ENCODE measurements around the gene AIF1. TPM values are rescaled to one million over a fixed set of nuclear protein-coding genes. Genes with fewer than 3 reads are reported as not detected.
A peak's percentile ranks its signal among the peaks of the same experiment; 100 is the strongest.

The AIF1 gene
- total and polyA plus RNA-seq, 3 donors from 2014 or later: 2.9 to 34.8 (median 6.3) TPM

DNA sequence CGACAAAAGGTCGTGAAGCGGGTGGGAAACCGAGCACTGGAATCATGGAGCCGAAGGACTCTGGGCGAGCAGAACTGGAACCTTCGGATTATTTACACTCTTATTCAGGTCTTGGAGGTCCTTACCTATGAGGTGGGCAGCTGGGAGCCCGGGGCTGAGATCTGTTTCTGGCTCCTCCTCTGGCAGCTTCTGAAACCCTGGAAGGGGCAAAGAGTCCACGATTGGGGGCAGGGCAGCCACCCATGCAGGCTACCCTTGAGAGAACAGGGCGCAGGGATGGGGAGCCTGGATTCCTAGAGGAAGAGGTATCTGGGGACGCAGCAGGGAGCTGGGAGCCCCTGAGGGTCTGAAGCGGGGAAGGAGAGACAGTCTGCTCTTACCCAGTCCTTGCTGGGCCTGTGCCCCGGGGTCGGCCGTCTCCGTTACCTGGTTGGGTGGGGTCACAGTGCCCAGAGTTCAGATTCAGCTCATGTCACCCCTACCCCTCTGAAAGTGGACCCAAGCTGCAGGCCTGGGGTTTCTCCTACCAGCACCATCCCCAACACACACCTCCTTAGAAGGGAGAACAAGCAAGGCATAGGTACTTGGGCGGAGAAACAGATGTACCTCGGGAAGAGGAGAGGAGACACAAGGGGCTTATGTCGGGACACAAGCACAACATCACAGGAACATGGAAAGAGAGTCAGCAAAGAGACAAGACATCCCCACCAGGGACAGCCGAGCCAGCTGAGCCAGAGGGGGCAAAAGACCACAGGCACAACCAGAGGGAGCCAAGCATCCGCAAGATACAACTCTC lies 33.4 kb upstream of the AIF1 start:
- TF ChIP-seq POLR2A (IDR thresholded peaks at IDR 0.05): no peak
- TF ChIP-seq CTCF (IDR thresholded peaks at IDR 0.05): no peak
- intact Hi-C loops (cut with DNase I; ENCODE audit: low total_unique reads): no loop called here
- no peaks in the 10 kb centered on the region for H3K9me3 ChIP-seq
- H3K36me3 ChIP-seq (ENCODE audit: low read depth, missing control alignments): no peaks in the 10 kb centered on the region
- H3K27me3 ChIP-seq: no peaks in the 10 kb centered on the region
- H3K27ac ChIP-seq: peak overlapping the region; percentile 4 to 60
- peak; percentile 26 for DNase-seq
- 14 to 26% methylated on average over 16 to 21 of the region's 21 CpGs for WGBS, 2 donors
- H3K4me3 ChIP-seq: peak overlapping the region; percentile 59 to 60
- H3K4me1 ChIP-seq: no peaks in the 10 kb centered on the region

- WGBS, 2 donors: 70% methylated on average over 3 of the region's 3 CpGs; no CpG with 5 or more reads in 1 of the 2 donors
- Histone ChIP-seq H3K27me3 (no peaks in the 10 kb centered on the region), H3K36me3 (ENCODE audit: low read depth, missing control alignments) (no peaks in the 10 kb centered on the region), H3K9me3 (no peaks in the 10 kb centered on the region), H3K4me3 (peak within 1 kb of the TSS; percentile 59 to 60), H3K27ac (peak within 1 kb of the TSS; percentile 4 to 60), H3K4me1 (no peaks in the 10 kb centered on the region)
- intact Hi-C loops (cut with DNase I; ENCODE audit: low total_unique reads): no loop called here
- DNase-seq: no peak
- TF ChIP-seq POLR2A (IDR thresholded peaks at IDR 0.05) (no peak), CTCF (IDR thresholded peaks at IDR 0.05) (no peak)
Measured at GRCh38 chr6:31582230-31582643, 32.8 kb upstream of the AIF1 start, which contains the start of gene LTB. TSS of gene LTB (minus strand) at chr6:31582424. CDS start at chr6:31582417, 7 bp downstream.

- WGBS, 2 donors: 80 to 89% methylated on average over 2 of the region's 2 CpGs
- Histone ChIP-seq H3K4me3 (no peak overlapping the region), H3K27ac (no peak overlapping the region), H3K36me3 (ENCODE audit: low read depth, missing control alignments) (no peaks in the 10 kb centered on the region), H3K4me1 (no peaks in the 10 kb centered on the region), H3K9me3 (no peaks in the 10 kb centered on the region), H3K27me3 (no peaks in the 10 kb centered on the region)
- intact Hi-C loops (cut with DNase I; ENCODE audit: low total_unique reads): no loop called here
- no peak for DNase-seq
- TF ChIP-seq POLR2A (IDR thresholded peaks at IDR 0.05) (no peak), CTCF (IDR thresholded peaks at IDR 0.05) (no peak)
Measured at GRCh38 chr6:31585491-31585890, 29.5 kb upstream of the AIF1 start.

DNA sequence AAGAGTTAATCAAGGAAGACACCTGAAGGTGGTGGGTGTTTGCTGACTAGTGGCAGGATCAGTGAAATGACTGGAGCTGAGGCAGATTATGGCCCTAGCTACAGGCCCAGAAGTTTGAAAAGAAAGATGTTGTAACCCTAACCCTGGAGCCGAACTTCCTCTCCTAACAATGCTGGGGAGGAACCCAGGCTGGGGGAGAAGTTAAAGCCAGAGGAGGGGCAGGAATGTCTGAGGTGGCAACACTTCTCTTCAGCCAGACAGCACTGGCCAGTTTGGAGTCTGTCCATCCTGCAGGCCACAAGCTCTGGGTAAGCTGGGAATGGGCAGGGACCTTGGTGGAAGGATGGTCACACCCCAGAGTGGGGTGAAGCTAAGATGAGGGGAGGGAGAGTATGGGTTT lies 29.0 kb upstream of the AIF1 start, which contains the start of gene LST1:
TSS of gene LST1 (plus strand) at position 270 of the 400 bp plus-strand sequence. CDS start 1,023 bp downstream, outside the sequence.
- TF ChIP-seq POLR2A (IDR thresholded peaks at IDR 0.05) (no peak), CTCF (IDR thresholded peaks at IDR 0.05) (no peak)
- Histone ChIP-seq H3K9me3 (no peaks in the 10 kb centered on the region), H3K27me3 (no peaks in the 10 kb centered on the region), H3K4me3 (no peak within 1 kb of the TSS), H3K4me1 (no peaks in the 10 kb centered on the region), H3K27ac (no peak within 1 kb of the TSS), H3K36me3 (ENCODE audit: low read depth, missing control alignments) (no peaks in the 10 kb centered on the region)
- no peak for DNase-seq
- intact Hi-C loops (cut with DNase I; ENCODE audit: low total_unique reads): no loop called here
- 56 to 73% methylated on average over 1 of the region's 1 CpG for WGBS, 2 donors
